A673 (cell line): ENCODE results near the gene ADAMTS3. TPM values are rescaled to one million over a fixed set of nuclear protein-coding genes. Genes with fewer than 3 reads are reported as not detected.

Experiments used
- BruUV-seq: library from RNA; stranded (reverse); fragments of 400-500 nt; replicated peaks from 2 replicates; lab custom pipeline; 2021; lab: Mats Ljungman, UMichigan
- CTCF ChIA-PET: fragments of 300-600 bp; sonication (Branson Sonifier 250); formaldehyde crosslinking; loops from one replicate; lab custom pipeline; 2022; ENCODE audit warnings: antibody characterized with exemption; lab: Charles Lee
- POLR2A ChIA-PET: fragments of 300-600 bp; sonication (Branson Sonifier 250); formaldehyde crosslinking; loops from one replicate; lab custom pipeline; 2022; ENCODE audit warnings: antibody characterized with exemption; ENCODE audit not compliant: low non-redundant PET; lab: Charles Lee
- DNase-seq: peaks from one replicate; pipeline ENCODE4 v3.0.0-alpha.2; 2015; ENCODE audit warnings: low spot score
- H3K27ac ChIP-seq: fragments of 200-600 bp; sonication (generic); 2 replicates; pipeline ENCODE4 v1.5.1; 2016; ENCODE audit warnings: mixed run types, low read depth, mild to moderate bottlenecking, mixed read lengths, antibody characterized with exemption, low read length; ENCODE audit not compliant: poor library complexity, severe bottlenecking
- H3K27me3 ChIP-seq: fragments of 200-600 bp; sonication (generic); replicated peaks from 2 replicates; pipeline ENCODE4 v1.6.1; 2017; ENCODE audit warnings: mixed run types, low read depth, mild to moderate bottlenecking, mixed read lengths, antibody characterized with exemption, low read length; ENCODE audit not compliant: insufficient read depth, poor library complexity
- H3K36me3 ChIP-seq: fragments of 200-600 bp; sonication (generic); 2 replicates; pipeline ENCODE4 v1.6.1; 2016; ENCODE audit warnings: mixed run types, mild to moderate bottlenecking, mixed read lengths, antibody characterized with exemption, low read length; ENCODE audit not compliant: insufficient read depth, poor library complexity, severe bottlenecking
- H3K4me1 ChIP-seq: fragments of 200-600 bp; sonication (generic); 2 replicates; pipeline ENCODE4 v1.6.1; 2017; ENCODE audit warnings: mixed run types, mild to moderate bottlenecking, mixed read lengths, antibody characterized with exemption, low read length; ENCODE audit not compliant: insufficient read depth, poor library complexity, severe bottlenecking
- H3K4me3 ChIP-seq: fragments of 200-600 bp; sonication (generic); 2 replicates; pipeline ENCODE4 v1.5.1; 2016; ENCODE audit warnings: low read depth, mixed run types, mild to moderate bottlenecking, mixed read lengths, low read length; ENCODE audit not compliant: poor library complexity, severe bottlenecking
- H3K9me3 ChIP-seq: fragments of 200-600 bp; sonication (generic); 2 replicates; pipeline ENCODE4 v1.6.1; 2016; ENCODE audit warnings: mixed run types, low read depth, mild to moderate bottlenecking, mixed read lengths, antibody characterized with exemption, low read length; ENCODE audit not compliant: poor library complexity, severe bottlenecking
- EZH2 ChIP-seq: fragments of 200-600 bp; sonication (generic); IDR thresholded peaks from 2 replicates; pipeline ENCODE4 v1.6.1; 2017; ENCODE audit warnings: borderline replicate concordance, low read depth, mild to moderate bottlenecking, mixed read lengths, antibody characterized with exemption, low read length; ENCODE audit not compliant: poor library complexity, severe bottlenecking
- intact Hi-C: fragments of 100-400 bp; cut with micrococcal nuclease; formaldehyde crosslinking; loops from one replicate; pipeline ENCODE4 v1.10.0; 2022; ENCODE audit not compliant: unreplicated experiment
- total RNA-seq: library from RNA; stranded (reverse); gene quantifications from 2 replicates; pipeline ENCODE4 v1.2.3, GENCODE V29; 2021
- TF ChIP-seq, protein P1 (sequence below): fragments of 300-800, 200-600 bp; sonication (generic); conservative IDR thresholded peaks from 2 replicates; pipeline ENCODE4 v1.5.1; 2017; ENCODE audit warnings: low read depth, mild to moderate bottlenecking, antibody characterized with exemption, low read length, moderate library complexity, mixed read lengths

Gene ADAMTS3
- total RNA-seq, 1 experiment from 2014 or later = 0.17 TPM

DNA sequence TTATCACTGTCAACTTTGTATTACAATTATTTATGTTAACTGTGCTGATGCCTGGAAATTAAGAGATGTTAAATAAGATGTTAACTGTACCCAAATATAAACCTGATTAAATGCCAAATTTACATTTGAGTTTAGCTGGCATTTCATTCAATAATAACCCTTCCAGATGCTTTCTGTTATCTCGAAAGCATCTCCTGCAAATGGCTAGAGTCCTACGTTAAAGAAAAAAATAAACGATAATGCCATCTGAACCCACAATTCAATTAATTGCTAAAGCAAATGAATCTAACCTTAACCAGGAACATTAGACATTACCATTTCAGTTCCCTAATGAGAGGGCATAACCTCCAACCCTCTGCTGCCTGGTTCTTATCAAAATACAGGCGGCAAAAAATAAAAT lies 145.0 kb downstream of the ADAMTS3 start:
- TF ChIP-seq EZH2 = no peak
- TF ChIP-seq, protein P1, sequence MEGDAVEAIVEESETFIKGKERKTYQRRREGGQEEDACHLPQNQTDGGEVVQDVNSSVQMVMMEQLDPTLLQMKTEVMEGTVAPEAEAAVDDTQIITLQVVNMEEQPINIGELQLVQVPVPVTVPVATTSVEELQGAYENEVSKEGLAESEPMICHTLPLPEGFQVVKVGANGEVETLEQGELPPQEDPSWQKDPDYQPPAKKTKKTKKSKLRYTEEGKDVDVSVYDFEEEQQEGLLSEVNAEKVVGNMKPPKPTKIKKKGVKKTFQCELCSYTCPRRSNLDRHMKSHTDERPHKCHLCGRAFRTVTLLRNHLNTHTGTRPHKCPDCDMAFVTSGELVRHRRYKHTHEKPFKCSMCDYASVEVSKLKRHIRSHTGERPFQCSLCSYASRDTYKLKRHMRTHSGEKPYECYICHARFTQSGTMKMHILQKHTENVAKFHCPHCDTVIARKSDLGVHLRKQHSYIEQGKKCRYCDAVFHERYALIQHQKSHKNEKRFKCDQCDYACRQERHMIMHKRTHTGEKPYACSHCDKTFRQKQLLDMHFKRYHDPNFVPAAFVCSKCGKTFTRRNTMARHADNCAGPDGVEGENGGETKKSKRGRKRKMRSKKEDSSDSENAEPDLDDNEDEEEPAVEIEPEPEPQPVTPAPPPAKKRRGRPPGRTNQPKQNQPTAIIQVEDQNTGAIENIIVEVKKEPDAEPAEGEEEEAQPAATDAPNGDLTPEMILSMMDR = no peak
- Histone ChIP-seq H3K9me3 (no peaks in the 10 kb centered on the region), H3K4me1 (no peaks in the 10 kb centered on the region), H3K36me3 (no peaks in the 10 kb centered on the region), H3K27me3 (no peaks in the 10 kb centered on the region), H3K27ac (no peak overlapping the region), H3K4me3 (no peak overlapping the region)
- ChIA-PET CTCF (no interaction called here), POLR2A (no interaction called here)
- intact Hi-C loops = no loop called here
- no peak for DNase-seq
- BruUV-seq = no TSS peak

DNA sequence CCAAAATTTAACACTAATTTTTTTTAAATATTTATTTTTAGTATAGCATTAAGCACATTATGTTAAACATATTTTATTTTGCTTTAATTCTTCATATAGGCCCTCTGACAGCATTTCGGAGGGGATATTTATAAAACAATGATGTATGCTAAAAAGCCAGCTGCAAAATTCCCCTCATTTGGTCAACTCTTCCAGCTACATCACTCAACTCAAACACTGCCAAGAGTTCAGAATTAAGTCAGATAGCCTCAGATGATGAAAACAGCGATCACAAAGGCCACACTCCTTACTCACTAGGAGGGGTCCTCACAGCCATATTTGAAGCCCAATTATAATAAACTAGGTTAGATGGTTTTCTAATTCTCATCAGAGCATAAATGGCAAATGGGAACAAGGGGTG lies 146.6 kb downstream of the ADAMTS3 start:
- intact Hi-C loops = no loop called here
- Histone ChIP-seq H3K27me3 (no peaks in the 10 kb centered on the region), H3K9me3 (no peaks in the 10 kb centered on the region), H3K4me3 (no peak overlapping the region), H3K27ac (no peak overlapping the region), H3K36me3 (no peaks in the 10 kb centered on the region), H3K4me1 (no peaks in the 10 kb centered on the region)
- DNase-seq = no peak
- BruUV-seq = no TSS peak
- POLR2A ChIA-PET = no interaction called here
- TF ChIP-seq, protein P1 = no peak
- CTCF ChIA-PET = no interaction called here

DNA sequence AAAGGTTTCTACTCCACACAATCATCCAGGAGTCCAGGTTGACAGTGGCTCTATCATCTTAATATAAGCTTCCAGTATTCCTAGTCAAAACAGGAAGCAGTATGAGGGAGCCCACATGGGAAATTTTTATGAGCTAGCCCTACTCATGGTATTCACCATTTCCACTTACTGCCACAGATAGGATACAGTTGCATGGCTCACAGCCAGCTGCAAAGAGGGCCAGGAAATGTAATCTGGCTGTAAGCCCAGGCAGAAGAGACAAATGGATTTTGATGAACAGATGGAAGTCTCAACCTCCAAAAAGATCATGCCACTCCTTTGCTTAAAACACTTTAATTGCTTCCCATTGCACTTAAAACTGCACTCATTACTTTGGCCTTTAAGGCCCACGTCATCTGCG lies 150.6 kb downstream of the ADAMTS3 start:
- no TSS peak for BruUV-seq

More for the DNA sequence above, 150.6 kb downstream of the ADAMTS3 start:
- no peaks in the 10 kb centered on the region for H3K4me1 ChIP-seq
- H3K36me3 ChIP-seq = no peaks in the 10 kb centered on the region
- CTCF ChIA-PET = interaction anchor here (0.6 kb wide), 1 partner anchor 1409 kb away, joined by 3 read pairs; no protein-coding TSS in a partner anchor
- no peak overlapping the region for H3K4me3 ChIP-seq
- TF ChIP-seq, protein P1 = no peak
- TF ChIP-seq EZH2 = no peak
- H3K27ac ChIP-seq = no peak overlapping the region
- intact Hi-C loops = no loop called here
- H3K9me3 ChIP-seq = no peaks in the 10 kb centered on the region
- no peaks in the 10 kb centered on the region for H3K27me3 ChIP-seq
- peak; percentile 86 for DNase-seq
- POLR2A ChIA-PET = no interaction called here
